Measurements from ENCODE around the gene SBK3. TPM values are rescaled to one million over a fixed set of nuclear protein-coding genes. Genes with fewer than 3 reads are reported as not detected.

SBK3 gene
- total RNA-seq, 1 experiment from 2014 or later, result 4.0 TPM

- in situ Hi-C loops (cut with HindIII; ENCODE audit: low pct_unique_long_range_greater_than_20kb, low sequenced_read_pairs) (no loop called here), intact Hi-C loops (cut with micrococcal nuclease; ENCODE audit: unreplicated experiment) (no loop called here)
- no peak for TF ChIP-seq REST (IDR thresholded peaks at IDR 0.05; ENCODE audit: insufficient read depth in 1 of 2, low read depth in 2 of 2, low read length in 1 of 2)
- no peak for TF ChIP-seq TCF7L2 (IDR thresholded peaks at IDR 0.05; ENCODE audit: low read depth, low read length)
- TF ChIP-seq SIN3A (IDR thresholded peaks at IDR 0.05; ENCODE audit: borderline replicate concordance, insufficient read depth, low read depth, low read length), result no peak
- TF ChIP-seq CTCF (IDR thresholded peaks at IDR 0.05), result no peak
- TF ChIP-seq POLR2AphosphoS5 (IDR thresholded peaks at IDR 0.05; ENCODE audit: low read depth, low read length), result no peak
- H3K9me3 ChIP-seq (ENCODE audit: control insufficient read depth, insufficient read depth, low read depth, low read length), result no peaks in the 10 kb centered on the region
- H3K4me3 ChIP-seq (ENCODE audit: low read depth in 2 of 2, low read length in 2 of 2), result no peak overlapping the region
- ChIA-PET POLR2A (interaction anchor here (0.6 to 0.8 kb wide), 3 partner anchors 32 to 183 kb away, joined by 3 to 6 read pairs (median 4); partner anchors contain the start of genes ISOC2 and ZNF628), CTCF (interaction anchor here (0.5 to 0.7 kb wide), 3 partner anchors 9 to 165 kb away, joined by 3 to 4 read pairs (median 3); no protein-coding TSS in a partner anchor)
- H3K27me3 ChIP-seq (ENCODE audit: control insufficient read depth, insufficient read depth, low read length), result no peaks in the 10 kb centered on the region
- DNase-seq (ENCODE audit: low read depth, low spot score), result no peak
- H3K4me1 ChIP-seq (ENCODE audit: control insufficient read depth, insufficient read depth, low read length), result no peaks in the 10 kb centered on the region
- H3K27ac ChIP-seq (ENCODE audit: low read length), result no peak overlapping the region
- ATAC-seq, result no peak
- no peaks in the 10 kb centered on the region for H3K36me3 ChIP-seq (ENCODE audit: control insufficient read depth, insufficient read depth, low read length)
- no TSS peak for BruUV-seq (replicated peaks)
Measured at GRCh38 chr19:55508120-55508519, 37.2 kb downstream of the SBK3 start.

- Histone ChIP-seq H3K27ac (ENCODE audit: low read length) (no peak overlapping the region), H3K9me3 (ENCODE audit: control insufficient read depth, insufficient read depth, low read depth, low read length) (no peaks in the 10 kb centered on the region), H3K4me1 (ENCODE audit: control insufficient read depth, insufficient read depth, low read length) (no peaks in the 10 kb centered on the region), H3K36me3 (ENCODE audit: control insufficient read depth, insufficient read depth, low read length) (no peaks in the 10 kb centered on the region), H3K27me3 (ENCODE audit: control insufficient read depth, insufficient read depth, low read length) (no peaks in the 10 kb centered on the region), H3K4me3 (ENCODE audit: low read depth in 2 of 2, low read length in 2 of 2) (no peak overlapping the region)
- intact Hi-C loops (cut with micrococcal nuclease; ENCODE audit: unreplicated experiment) (no loop called here), in situ Hi-C loops (cut with HindIII; ENCODE audit: low pct_unique_long_range_greater_than_20kb, low sequenced_read_pairs) (no loop called here)
- TF ChIP-seq CTCF (IDR thresholded peaks at IDR 0.05) (no peak), REST (IDR thresholded peaks at IDR 0.05; ENCODE audit: insufficient read depth in 1 of 2, low read depth in 2 of 2, low read length in 1 of 2) (no peak), POLR2AphosphoS5 (IDR thresholded peaks at IDR 0.05; ENCODE audit: low read depth, low read length) (no peak), TCF7L2 (IDR thresholded peaks at IDR 0.05; ENCODE audit: low read depth, low read length) (no peak), SIN3A (IDR thresholded peaks at IDR 0.05; ENCODE audit: borderline replicate concordance, insufficient read depth, low read depth, low read length) (no peak)
- ATAC-seq (no peak), DNase-seq (ENCODE audit: low read depth, low spot score) (no peak)
- POLR2A ChIA-PET, result no interaction called here
- CTCF ChIA-PET, result interaction anchor here (0.7 to 1.7 kb wide), 3 partner anchors 37 to 43 kb away, joined by 3 to 31 read pairs (median 3); no protein-coding TSS in a partner anchor
- BruUV-seq (replicated peaks), result no TSS peak
Measured at GRCh38 chr19:55504981-55505380, 40.4 kb downstream of the SBK3 start.
